Body of pancreas (tissue), 4 donors: ENCODE measurements around the gene C16orf74.

ENCODE experiments used
- POLR2A ChIP-seq, 3 donors: fragments of 450-650 bp; IDR thresholded peaks; one replicate each; pipeline ENCODE4 v1.6.1; 2016; ENCODE audit warnings: antibody characterized with exemption in 3 of 3, mild to moderate bottlenecking in 2 of 3
- TF ChIP-seq, protein P1 (sequence below), 7 experiments: fragments of 450-650 bp in 4 of 7; fragments of 200-600 bp in 3 of 7; sonication (generic) in 3 of 7; IDR thresholded peaks; one replicate each; pipeline ENCODE4 v1.5.1; 2016 to 2019; ENCODE audit warnings: antibody characterized with exemption in 7 of 7

- TF ChIP-seq, protein P1, sequence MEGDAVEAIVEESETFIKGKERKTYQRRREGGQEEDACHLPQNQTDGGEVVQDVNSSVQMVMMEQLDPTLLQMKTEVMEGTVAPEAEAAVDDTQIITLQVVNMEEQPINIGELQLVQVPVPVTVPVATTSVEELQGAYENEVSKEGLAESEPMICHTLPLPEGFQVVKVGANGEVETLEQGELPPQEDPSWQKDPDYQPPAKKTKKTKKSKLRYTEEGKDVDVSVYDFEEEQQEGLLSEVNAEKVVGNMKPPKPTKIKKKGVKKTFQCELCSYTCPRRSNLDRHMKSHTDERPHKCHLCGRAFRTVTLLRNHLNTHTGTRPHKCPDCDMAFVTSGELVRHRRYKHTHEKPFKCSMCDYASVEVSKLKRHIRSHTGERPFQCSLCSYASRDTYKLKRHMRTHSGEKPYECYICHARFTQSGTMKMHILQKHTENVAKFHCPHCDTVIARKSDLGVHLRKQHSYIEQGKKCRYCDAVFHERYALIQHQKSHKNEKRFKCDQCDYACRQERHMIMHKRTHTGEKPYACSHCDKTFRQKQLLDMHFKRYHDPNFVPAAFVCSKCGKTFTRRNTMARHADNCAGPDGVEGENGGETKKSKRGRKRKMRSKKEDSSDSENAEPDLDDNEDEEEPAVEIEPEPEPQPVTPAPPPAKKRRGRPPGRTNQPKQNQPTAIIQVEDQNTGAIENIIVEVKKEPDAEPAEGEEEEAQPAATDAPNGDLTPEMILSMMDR (IDR thresholded peaks at IDR 0.05): no peak
- TF ChIP-seq POLR2A (IDR thresholded peaks at IDR 0.05): no peak
Observed at GRCh38 chr16:85750146-85750826, 610 bp downstream of the C16orf74 start.
